HepG2 (cell line): ENCODE measurements around the gene RNF125. TPM values are rescaled to one million over a fixed set of nuclear protein-coding genes. Genes with fewer than 3 reads are reported as not detected.
A peak's percentile ranks its signal among the peaks of the same experiment; 100 is the strongest.

Experiments
- DR1 ChIP-seq: sonication (generic); formaldehyde crosslinking; IDR thresholded peaks from 2 replicates; pipeline ENCODE4 v1.8.0; 2021; ENCODE audit warnings: mild to moderate bottlenecking, missing genetic modification reagents, inconsistent platforms
- GATAD2A ChIP-seq: IDR thresholded peaks from 2 replicates; pipeline ENCODE4 v1.6.1; 2016
- SALL1 ChIP-seq: sonication (generic); formaldehyde crosslinking; IDR thresholded peaks from 2 replicates; pipeline ENCODE4 v1.8.0; 2022; ENCODE audit warnings: mild to moderate bottlenecking, missing genetic modification reagents
- SRSF9 ChIP-seq: fragments of 200-400 bp; formaldehyde crosslinking; IDR thresholded peaks from 2 replicates; pipeline ENCODE4 v1.6.1; 2018; ENCODE audit warnings: borderline replicate concordance, mild to moderate bottlenecking, low read depth, low read length; ENCODE audit not compliant: insufficient read depth, poor library complexity, severe bottlenecking
- STAT5B ChIP-seq: sonication (generic); formaldehyde crosslinking; IDR thresholded peaks from 2 replicates; pipeline ENCODE4 v1.4.0; 2020; ENCODE audit warnings: missing genetic modification reagents
- SUZ12 ChIP-seq: fragments of 150-350 bp; IDR thresholded peaks from 2 replicates; pipeline ENCODE4 v1.6.1; 2014; ENCODE audit warnings: low read depth, low read length
- ZNF232 ChIP-seq: sonication (generic); formaldehyde crosslinking; IDR thresholded peaks from 2 replicates; pipeline ENCODE4 v1.4.0; 2020; ENCODE audit warnings: missing genetic modification reagents, borderline replicate concordance
- ZNF737 ChIP-seq: sonication (generic); formaldehyde crosslinking; IDR thresholded peaks from 2 replicates; pipeline ENCODE4 v1.5.0; 2020; ENCODE audit warnings: missing genetic modification reagents, mild to moderate bottlenecking, borderline replicate concordance
- ZNF761 ChIP-seq: sonication (generic); formaldehyde crosslinking; conservative IDR thresholded peaks from 2 replicates; pipeline ENCODE4 v1.4.0; 2020; ENCODE audit warnings: mild to moderate bottlenecking, missing genetic modification reagents
- polyA plus RNA-seq, 8 experiments: library from polyadenylated mRNA; depleted of rRNA in 3 of 8; stranded (reverse) in 7 of 8; unstranded in 1 of 8; fragments of >200 nt; fragmentation: Illumina TruSeq in 4 of 8; extraction: Trizol in 4 of 8; gene quantifications; 2 replicates each; pipeline versions ENCODE4 v1.2.1 to v1.2.3, GENCODE V29; 2011 to 2016; ENCODE audit warnings: low read depth in 4 of 8, missing spikeins in 1 of 8, mixed read lengths in 1 of 8; ENCODE audit not compliant: insufficient read depth in 1 of 8
- total RNA-seq, 5 experiments: library from RNA; depleted of rRNA; stranded (reverse); fragments of >200 nt; fragmentation: Illumina TruSeq; extraction: Trizol; gene quantifications; 2 replicates each; pipeline ENCODE4 v1.2.3, GENCODE V29; 2016; ENCODE audit warnings: low read depth in 1 of 5
- TF ChIP-seq, protein P1 (sequence below): sonication (generic); formaldehyde crosslinking; IDR thresholded peaks from 2 replicates; pipeline ENCODE4 v1.9.0; 2021; ENCODE audit warnings: missing genetic modification reagents, borderline replicate concordance
- TF ChIP-seq, protein P2 (sequence below): IDR thresholded peaks from 2 replicates; pipeline ENCODE4 v1.6.1; 2012; ENCODE audit warnings: inconsistent platforms
- TF ChIP-seq, protein P3 (sequence below), 2 experiments: sonication (generic) in 1 of 2; formaldehyde crosslinking in 1 of 2; IDR thresholded peaks; 2 replicates each; pipeline versions ENCODE4 v1.5.1 to v1.6.1; 2011 to 2020; ENCODE audit warnings: borderline replicate concordance in 1 of 2, low read depth in 1 of 2, low read length in 1 of 2, mild to moderate bottlenecking in 1 of 2, missing genetic modification reagents in 1 of 2, moderate library complexity in 1 of 2
- TF ChIP-seq, protein P4 (sequence below): IDR thresholded peaks from 2 replicates; pipeline ENCODE4 v1.6.1; 2016; ENCODE audit warnings: low read depth, missing genetic modification reagents, missing compliant biosample characterization

RNF125 gene
- total and polyA plus RNA-seq, 2 of the 13 experiments (the other 11 are each of a cell fraction or from before 2014, with no cell fraction given): 0.58 to 1.8 TPM

DNA sequence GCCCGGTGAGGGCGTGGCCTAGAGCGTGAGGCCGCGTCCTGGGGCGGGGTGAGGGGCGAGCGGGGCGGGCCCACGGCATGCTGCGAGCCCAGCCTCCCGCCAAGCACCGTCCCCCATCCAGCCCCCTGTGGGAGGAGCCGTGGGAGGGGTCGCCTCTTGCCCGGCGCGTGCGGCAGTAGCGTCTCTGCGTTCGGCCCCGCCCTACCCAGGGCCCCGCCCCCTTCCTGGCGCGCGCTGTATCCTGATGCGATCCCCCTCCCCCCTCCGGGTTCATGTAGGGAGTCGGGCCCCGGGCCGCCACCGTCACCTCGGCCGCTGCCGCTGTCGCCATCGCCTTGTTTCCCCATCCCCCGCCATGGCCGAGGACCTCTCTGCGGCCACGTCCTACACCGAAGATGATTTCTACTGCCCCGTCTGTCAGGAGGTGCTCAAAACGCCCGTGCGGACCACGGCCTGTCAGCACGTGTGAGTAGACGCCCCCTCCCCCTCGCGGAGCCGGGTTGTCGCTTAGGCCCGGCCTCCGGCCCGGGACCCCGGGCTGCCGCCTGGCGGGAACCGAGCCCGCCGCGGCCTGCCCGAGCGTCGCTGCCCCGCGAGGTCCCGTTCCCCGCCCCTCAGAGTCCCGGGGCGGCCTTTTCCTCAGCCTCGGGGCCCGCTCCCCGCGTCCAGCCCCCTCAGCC, 73.9 kb downstream of the RNF125 start (continued):
- TF ChIP-seq, protein P1, sequence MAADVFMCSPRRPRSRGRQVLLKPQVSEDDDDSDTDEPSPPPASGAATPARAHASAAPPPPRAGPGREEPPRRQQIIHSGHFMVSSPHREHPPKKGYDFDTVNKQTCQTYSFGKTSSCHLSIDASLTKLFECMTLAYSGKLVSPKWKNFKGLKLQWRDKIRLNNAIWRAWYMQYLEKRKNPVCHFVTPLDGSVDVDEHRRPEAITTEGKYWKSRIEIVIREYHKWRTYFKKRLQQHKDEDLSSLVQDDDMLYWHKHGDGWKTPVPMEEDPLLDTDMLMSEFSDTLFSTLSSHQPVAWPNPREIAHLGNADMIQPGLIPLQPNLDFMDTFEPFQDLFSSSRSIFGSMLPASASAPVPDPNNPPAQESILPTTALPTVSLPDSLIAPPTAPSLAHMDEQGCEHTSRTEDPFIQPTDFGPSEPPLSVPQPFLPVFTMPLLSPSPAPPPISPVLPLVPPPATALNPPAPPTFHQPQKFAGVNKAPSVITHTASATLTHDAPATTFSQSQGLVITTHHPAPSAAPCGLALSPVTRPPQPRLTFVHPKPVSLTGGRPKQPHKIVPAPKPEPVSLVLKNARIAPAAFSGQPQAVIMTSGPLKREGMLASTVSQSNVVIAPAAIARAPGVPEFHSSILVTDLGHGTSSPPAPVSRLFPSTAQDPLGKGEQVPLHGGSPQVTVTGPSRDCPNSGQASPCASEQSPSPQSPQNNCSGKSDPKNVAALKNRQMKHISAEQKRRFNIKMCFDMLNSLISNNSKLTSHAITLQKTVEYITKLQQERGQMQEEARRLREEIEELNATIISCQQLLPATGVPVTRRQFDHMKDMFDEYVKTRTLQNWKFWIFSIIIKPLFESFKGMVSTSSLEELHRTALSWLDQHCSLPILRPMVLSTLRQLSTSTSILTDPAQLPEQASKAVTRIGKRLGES (CRISPR knock-in tag): 0 out of 2 replicates have a peak, but pooled peaks have one; percentile 11
- TF ChIP-seq ZNF737 (CRISPR knock-in tag): no peak
- peak; percentile 84 for TF ChIP-seq DR1 (CRISPR knock-in tag)
- TF ChIP-seq ZNF232 (CRISPR knock-in tag): no peak
- no peak for TF ChIP-seq STAT5B (CRISPR knock-in tag)
- TF ChIP-seq, protein P2, sequence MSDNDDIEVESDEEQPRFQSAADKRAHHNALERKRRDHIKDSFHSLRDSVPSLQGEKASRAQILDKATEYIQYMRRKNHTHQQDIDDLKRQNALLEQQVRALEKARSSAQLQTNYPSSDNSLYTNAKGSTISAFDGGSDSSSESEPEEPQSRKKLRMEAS: peak; percentile 86
- TF ChIP-seq ZNF761 (CRISPR knock-in tag): no peak
- TF ChIP-seq GATAD2A (CRISPR knock-in tag): no peak
- peak; percentile 80 for TF ChIP-seq SALL1 (CRISPR knock-in tag)
- TF ChIP-seq, protein P3, sequence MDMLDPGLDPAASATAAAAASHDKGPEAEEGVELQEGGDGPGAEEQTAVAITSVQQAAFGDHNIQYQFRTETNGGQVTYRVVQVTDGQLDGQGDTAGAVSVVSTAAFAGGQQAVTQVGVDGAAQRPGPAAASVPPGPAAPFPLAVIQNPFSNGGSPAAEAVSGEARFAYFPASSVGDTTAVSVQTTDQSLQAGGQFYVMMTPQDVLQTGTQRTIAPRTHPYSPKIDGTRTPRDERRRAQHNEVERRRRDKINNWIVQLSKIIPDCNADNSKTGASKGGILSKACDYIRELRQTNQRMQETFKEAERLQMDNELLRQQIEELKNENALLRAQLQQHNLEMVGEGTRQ (IDR thresholded peaks at IDR 0.05; ENCODE audit: low read depth, low read length): no peak
- TF ChIP-seq, protein P3 (CRISPR knock-in tag; IDR thresholded peaks at IDR 0.05; ENCODE audit: borderline replicate concordance): no peak
- TF ChIP-seq SUZ12: no peak
- TF ChIP-seq, protein P4, sequence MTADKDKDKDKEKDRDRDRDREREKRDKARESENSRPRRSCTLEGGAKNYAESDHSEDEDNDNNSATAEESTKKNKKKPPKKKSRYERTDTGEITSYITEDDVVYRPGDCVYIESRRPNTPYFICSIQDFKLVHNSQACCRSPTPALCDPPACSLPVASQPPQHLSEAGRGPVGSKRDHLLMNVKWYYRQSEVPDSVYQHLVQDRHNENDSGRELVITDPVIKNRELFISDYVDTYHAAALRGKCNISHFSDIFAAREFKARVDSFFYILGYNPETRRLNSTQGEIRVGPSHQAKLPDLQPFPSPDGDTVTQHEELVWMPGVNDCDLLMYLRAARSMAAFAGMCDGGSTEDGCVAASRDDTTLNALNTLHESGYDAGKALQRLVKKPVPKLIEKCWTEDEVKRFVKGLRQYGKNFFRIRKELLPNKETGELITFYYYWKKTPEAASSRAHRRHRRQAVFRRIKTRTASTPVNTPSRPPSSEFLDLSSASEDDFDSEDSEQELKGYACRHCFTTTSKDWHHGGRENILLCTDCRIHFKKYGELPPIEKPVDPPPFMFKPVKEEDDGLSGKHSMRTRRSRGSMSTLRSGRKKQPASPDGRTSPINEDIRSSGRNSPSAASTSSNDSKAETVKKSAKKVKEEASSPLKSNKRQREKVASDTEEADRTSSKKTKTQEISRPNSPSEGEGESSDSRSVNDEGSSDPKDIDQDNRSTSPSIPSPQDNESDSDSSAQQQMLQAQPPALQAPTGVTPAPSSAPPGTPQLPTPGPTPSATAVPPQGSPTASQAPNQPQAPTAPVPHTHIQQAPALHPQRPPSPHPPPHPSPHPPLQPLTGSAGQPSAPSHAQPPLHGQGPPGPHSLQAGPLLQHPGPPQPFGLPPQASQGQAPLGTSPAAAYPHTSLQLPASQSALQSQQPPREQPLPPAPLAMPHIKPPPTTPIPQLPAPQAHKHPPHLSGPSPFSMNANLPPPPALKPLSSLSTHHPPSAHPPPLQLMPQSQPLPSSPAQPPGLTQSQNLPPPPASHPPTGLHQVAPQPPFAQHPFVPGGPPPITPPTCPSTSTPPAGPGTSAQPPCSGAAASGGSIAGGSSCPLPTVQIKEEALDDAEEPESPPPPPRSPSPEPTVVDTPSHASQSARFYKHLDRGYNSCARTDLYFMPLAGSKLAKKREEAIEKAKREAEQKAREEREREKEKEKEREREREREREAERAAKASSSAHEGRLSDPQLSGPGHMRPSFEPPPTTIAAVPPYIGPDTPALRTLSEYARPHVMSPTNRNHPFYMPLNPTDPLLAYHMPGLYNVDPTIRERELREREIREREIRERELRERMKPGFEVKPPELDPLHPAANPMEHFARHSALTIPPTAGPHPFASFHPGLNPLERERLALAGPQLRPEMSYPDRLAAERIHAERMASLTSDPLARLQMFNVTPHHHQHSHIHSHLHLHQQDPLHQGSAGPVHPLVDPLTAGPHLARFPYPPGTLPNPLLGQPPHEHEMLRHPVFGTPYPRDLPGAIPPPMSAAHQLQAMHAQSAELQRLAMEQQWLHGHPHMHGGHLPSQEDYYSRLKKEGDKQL: 0 out of 2 replicates have a peak, but pooled peaks have one; percentile 24
- no peak for TF ChIP-seq SRSF9
